Activated CD8-positive, alpha-beta T cell treated with anti-CD3 and anti-CD28 coated beads, Interleukin-2, amount 10 ng/mL, durations not matched to agents 7 days and 5 days (primary cell): ENCODE measurements around the gene OR1L1. TPM values are rescaled to one million over a fixed set of nuclear protein-coding genes. Genes with fewer than 3 reads are reported as not detected.

Source experiments
- ATAC-seq: fragments of 150-1000 bp; cut with Tn5 transposase; one replicate; pipeline ENCODE4 v1.10.0; 2021; ENCODE audit warnings: moderate library complexity
- CTCF ChIA-PET: fragments of 350-600 bp; sonication (Branson Sonifier 250); formaldehyde crosslinking; loops from one replicate; lab custom pipeline; 2021; ENCODE audit warnings: antibody characterized with exemption; lab: Charles Lee
- POLR2A ChIA-PET: fragments of 350-600 bp; sonication (Branson Sonifier 250); formaldehyde crosslinking; loops from one replicate; lab custom pipeline; 2021; ENCODE audit warnings: antibody characterized with exemption; lab: Charles Lee
- DNase-seq: peaks from one replicate; pipeline ENCODE4 v3.0.0-alpha.2; 2020
- H3K27ac Mint-ChIP-seq: one replicate; pipeline ENCODE4 v1.8.0; 2021; ENCODE audit warnings: mild to moderate bottlenecking, mixed read lengths
- H3K27me3 Mint-ChIP-seq: one replicate; pipeline ENCODE4 v1.8.0; 2021; ENCODE audit warnings: low read depth, mixed read lengths
- H3K36me3 Mint-ChIP-seq: one replicate; pipeline ENCODE4 v1.8.0; 2021; ENCODE audit warnings: low read depth, mixed read lengths
- H3K4me1 Mint-ChIP-seq: one replicate; pipeline ENCODE4 v1.8.0; 2021; ENCODE audit warnings: low read depth, mixed read lengths
- H3K4me3 Mint-ChIP-seq: one replicate; pipeline ENCODE4 v1.8.0; 2021; ENCODE audit warnings: mild to moderate bottlenecking, mixed read lengths
- H3K9me3 Mint-ChIP-seq: one replicate; pipeline ENCODE4 v1.8.0; 2022; ENCODE audit warnings: mixed read lengths; ENCODE audit not compliant: insufficient read depth
- total RNA-seq, 2 experiments: library from RNA; stranded (reverse); gene quantifications; one replicate each; pipeline ENCODE4 v1.2.3, GENCODE V29; 2021

The OR1L1 gene
- not detected for total RNA-seq

GRCh38 chr9:122661416-122661815 lies at the start of gene OR1L1:
Gene OR1L1, plus strand, starts transcription at chr9:122661716. Its CDS starts 0 bp downstream, at chr9:122661716.
- ChIA-PET CTCF (no interaction called here), POLR2A (no interaction called here)
- Mint-ChIP-seq H3K27me3 (peaks cover 2% of the 10 kb centered on the region), H3K4me3 (no peak within 1 kb of the TSS), H3K4me1 (no peaks in the 10 kb centered on the region), H3K9me3 (no peaks in the 10 kb centered on the region), H3K27ac (no peak within 1 kb of the TSS), H3K36me3 (no peaks in the 10 kb centered on the region)
- no peak for DNase-seq
- no peak for ATAC-seq

GRCh38 chr9:122614362-122614761 lies 47.2 kb upstream of the OR1L1 start, which contains the start of gene OR1Q1:
Gene OR1Q1, plus strand, starts transcription at chr9:122614738. Its CDS starts 0 bp downstream, at chr9:122614738.
- no peaks in the 10 kb centered on the region for H3K9me3 Mint-ChIP-seq
- no peaks in the 10 kb centered on the region for H3K4me1 Mint-ChIP-seq
- no peak for ATAC-seq
- POLR2A ChIA-PET = no interaction called here
- no peak for DNase-seq
- no peaks in the 10 kb centered on the region for H3K36me3 Mint-ChIP-seq
- H3K4me3 Mint-ChIP-seq = no peak within 1 kb of the TSS
- H3K27ac Mint-ChIP-seq = no peak within 1 kb of the TSS
- peaks cover 4% of the 10 kb centered on the region for H3K27me3 Mint-ChIP-seq
- CTCF ChIA-PET = no interaction called here

- H3K36me3 Mint-ChIP-seq = no peaks in the 10 kb centered on the region
- H3K27me3 Mint-ChIP-seq = no peaks in the 10 kb centered on the region
- no peak for DNase-seq
- ATAC-seq = no peak
- H3K4me1 Mint-ChIP-seq = no peaks in the 10 kb centered on the region
- ChIA-PET CTCF (no interaction called here), POLR2A (no interaction called here)
- no peaks in the 10 kb centered on the region for H3K9me3 Mint-ChIP-seq
- H3K4me3 Mint-ChIP-seq = no peak overlapping the region
- no peak overlapping the region for H3K27ac Mint-ChIP-seq
Observed at GRCh38 chr9:122619996-122620395, 41.5 kb upstream of the OR1L1 start.

DNA sequence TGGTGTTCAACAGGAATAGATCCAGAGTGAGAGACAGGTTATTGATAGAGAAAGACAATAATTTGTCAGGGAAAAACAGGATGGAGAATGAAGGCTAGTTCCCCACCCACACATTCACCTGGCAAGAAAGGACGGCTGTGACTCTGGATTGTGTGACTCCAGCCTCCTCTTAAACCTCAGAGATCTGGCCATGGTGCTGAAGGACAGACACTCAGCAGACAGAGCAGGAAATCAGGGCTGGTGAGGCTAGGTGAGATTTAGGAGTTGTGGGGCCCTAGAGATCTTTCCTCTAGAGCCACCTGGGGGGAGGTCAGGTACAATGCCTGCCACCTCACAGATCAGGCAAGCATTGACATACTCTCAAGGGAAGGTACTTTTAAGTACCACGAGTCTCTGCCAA lies 19.3 kb upstream of the OR1L1 start:
- no peaks in the 10 kb centered on the region for H3K9me3 Mint-ChIP-seq
- H3K27me3 Mint-ChIP-seq = peaks cover 3% of the 10 kb centered on the region
- no peak overlapping the region for H3K4me3 Mint-ChIP-seq
- DNase-seq (peak; percentile 21), ATAC-seq (no peak)
- POLR2A ChIA-PET = no interaction called here
- H3K36me3 Mint-ChIP-seq = no peaks in the 10 kb centered on the region
- no peaks in the 10 kb centered on the region for H3K4me1 Mint-ChIP-seq
- CTCF ChIA-PET = no interaction called here
- H3K27ac Mint-ChIP-seq = no peak overlapping the region

GRCh38 chr9:122656378-122656777 lies 5.1 kb upstream of the OR1L1 start:
- no peak overlapping the region for H3K27ac Mint-ChIP-seq
- CTCF ChIA-PET = no interaction called here
- ATAC-seq (no peak), DNase-seq (no peak)
- POLR2A ChIA-PET = no interaction called here
- no peaks in the 10 kb centered on the region for H3K9me3 Mint-ChIP-seq
- H3K4me3 Mint-ChIP-seq = no peak overlapping the region
- peaks cover 10% of the 10 kb centered on the region for H3K27me3 Mint-ChIP-seq
- no peaks in the 10 kb centered on the region for H3K4me1 Mint-ChIP-seq
- no peaks in the 10 kb centered on the region for H3K36me3 Mint-ChIP-seq

DNA sequence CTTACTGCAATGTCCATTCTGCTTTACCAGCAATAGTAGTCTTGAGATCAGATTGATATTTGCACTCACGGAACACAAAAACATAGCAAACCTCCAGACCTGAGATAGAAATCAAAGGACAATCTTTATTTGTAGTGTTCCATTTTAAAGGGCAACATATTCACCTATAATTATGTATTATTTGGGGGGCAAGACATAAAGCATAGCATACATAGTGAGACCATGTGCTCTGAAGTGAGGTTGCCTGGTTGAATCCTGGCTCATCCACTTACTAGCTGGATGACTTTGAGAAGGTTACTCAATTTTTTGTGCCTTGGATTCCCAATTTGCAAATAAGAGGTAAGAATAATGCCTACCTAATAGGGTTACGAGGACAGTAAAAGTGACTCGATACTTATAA lies 4.0 kb upstream of the OR1L1 start, which contains the start of gene OR1B1:
Gene OR1B1, minus strand, starts transcription at position 101 of the 400 bp plus-strand sequence.
- ChIA-PET POLR2A (no interaction called here), CTCF (no interaction called here)
- H3K9me3 Mint-ChIP-seq = no peaks in the 10 kb centered on the region
- ATAC-seq (no peak), DNase-seq (no peak)
- H3K4me3 Mint-ChIP-seq = no peak within 1 kb of the TSS
- no peak within 1 kb of the TSS for H3K27ac Mint-ChIP-seq
- no peaks in the 10 kb centered on the region for H3K36me3 Mint-ChIP-seq
- peaks cover 10% of the 10 kb centered on the region for H3K27me3 Mint-ChIP-seq
- H3K4me1 Mint-ChIP-seq = no peaks in the 10 kb centered on the region

GRCh38 chr9:122672481-122672880 lies 11.0 kb downstream of the OR1L1 start:
- no peak for DNase-seq
- Mint-ChIP-seq H3K27me3 (peaks cover 8% of the 10 kb centered on the region), H3K4me3 (no peak overlapping the region), H3K4me1 (no peaks in the 10 kb centered on the region), H3K9me3 (peaks cover 7% of the 10 kb centered on the region), H3K27ac (no peak overlapping the region), H3K36me3 (no peaks in the 10 kb centered on the region)
- POLR2A ChIA-PET = no interaction called here
- CTCF ChIA-PET = no interaction called here
- no peak for ATAC-seq

GRCh38 chr9:122684851-122685250 lies 23.3 kb downstream of the OR1L1 start:
- Mint-ChIP-seq H3K27me3 (no peaks in the 10 kb centered on the region), H3K27ac (no peak overlapping the region), H3K9me3 (peaks cover 13% of the 10 kb centered on the region), H3K4me3 (no peak overlapping the region), H3K4me1 (no peaks in the 10 kb centered on the region), H3K36me3 (no peaks in the 10 kb centered on the region)
- ATAC-seq = no peak
- no peak for DNase-seq
- ChIA-PET CTCF (no interaction called here), POLR2A (no interaction called here)

DNA sequence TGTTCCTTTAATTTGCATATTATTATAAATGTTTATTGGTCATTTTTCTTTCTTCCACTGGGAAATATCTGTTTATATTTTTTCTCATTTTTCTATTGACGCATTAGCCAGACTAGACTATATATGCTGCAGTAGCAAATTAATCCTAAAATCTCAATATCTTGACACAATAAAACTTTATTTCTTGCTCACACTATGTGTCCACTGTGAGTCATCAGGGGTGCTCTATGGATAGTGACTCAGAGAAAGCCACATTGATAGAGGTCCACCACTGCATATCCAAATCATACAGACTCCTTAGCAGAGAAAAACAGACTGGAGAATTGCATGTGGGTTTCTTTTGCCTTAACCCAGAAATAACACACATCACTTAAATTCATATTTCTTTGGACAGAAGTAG lies 34.2 kb downstream of the OR1L1 start:
- ChIA-PET CTCF (no interaction called here), POLR2A (no interaction called here)
- Mint-ChIP-seq H3K27me3 (peaks cover 9% of the 10 kb centered on the region), H3K36me3 (no peaks in the 10 kb centered on the region), H3K9me3 (no peaks in the 10 kb centered on the region), H3K4me3 (no peak overlapping the region), H3K4me1 (no peaks in the 10 kb centered on the region), H3K27ac (no peak overlapping the region)
- DNase-seq (no peak), ATAC-seq (no peak)

Other genes with a start within 250 kb of the OR1L1 start
- not detected for gene OR1J1, start 183.8 kb upstream of the OR1L1 start, total RNA-seq
- gene OR1J2, start 150.9 kb upstream of the OR1L1 start, total RNA-seq = not detected
- not detected for gene OR1J4, start 142.6 kb upstream of the OR1L1 start, total RNA-seq
- not detected for gene OR1N1, start 134.4 kb upstream of the OR1L1 start, total RNA-seq
- gene OR1N2, start 108.6 kb upstream of the OR1L1 start, total RNA-seq = not detected
- gene OR1L8, start 78.3 kb upstream of the OR1L1 start, total RNA-seq = not detected
- gene OR1Q1, start 47.0 kb upstream of the OR1L1 start, total RNA-seq = not detected
- gene OR1B1, start 4.1 kb upstream of the OR1L1 start, total RNA-seq = not detected
- not detected for gene OR1L3, start 13.4 kb downstream of the OR1L1 start, total RNA-seq
- gene OR1L4, start 62.3 kb downstream of the OR1L1 start, total RNA-seq = not detected
- not detected for gene OR1L6, start 80.6 kb downstream of the OR1L1 start, total RNA-seq
- gene OR5C1, start 127.2 kb downstream of the OR1L1 start, total RNA-seq = not detected
- gene OR1K1, start 138.4 kb downstream of the OR1L1 start, total RNA-seq = not detected
- 10 to 100 TPM; 25.9 to 27.3 TPM for gene PDCL, start 166.9 kb downstream of the OR1L1 start, total RNA-seq
- gene RC3H2, start 243.6 kb downstream of the OR1L1 start, total RNA-seq = 10 to 100 TPM; 40.3 to 43.6 TPM